Testis (tissue), 3 donors: Measurements from ENCODE around the gene HNRNPU. TPM values are rescaled to one million over a fixed set of nuclear protein-coding genes. Genes with fewer than 3 reads are reported as not detected.

ENCODE experiments used
- DNase-seq: peaks from one replicate; pipeline ENCODE4 v3.0.0-alpha.2; 2019
- H3K27ac ChIP-seq, 2 donors: fragments of 200-600 bp; sonication (generic); one replicate each; pipeline ENCODE4 v1.5.1; 2019
- H3K27me3 ChIP-seq: fragments of 200-600 bp; sonication (generic); one replicate; pipeline ENCODE4 v1.5.1; 2019
- H3K36me3 ChIP-seq: fragments of 200-600 bp; sonication (generic); one replicate; pipeline ENCODE4 v1.5.1; 2017; ENCODE audit warnings: low read depth; ENCODE audit errors: missing control alignments
- H3K4me1 ChIP-seq: fragments of 200-600 bp; sonication (generic); one replicate; pipeline ENCODE4 v1.5.1; 2019
- H3K4me3 ChIP-seq, 2 donors: fragments of 200-600 bp; sonication (generic); one replicate each; pipeline ENCODE4 v1.5.1; 2017 to 2019
- H3K9me3 ChIP-seq: fragments of 200-600 bp; sonication (generic); one replicate; pipeline ENCODE4 v1.5.1; 2017
- POLR2A ChIP-seq: fragments of 450-650 bp; IDR thresholded peaks from one replicate; pipeline ENCODE4 v1.6.1; 2017; ENCODE audit warnings: antibody characterized with exemption, mild to moderate bottlenecking, moderate library complexity
- WGBS, 2 donors: methylation state at CpG; one replicate each; pipeline ENCODE4 v1.1.5; 2018; 5-methylcytosine and 5-hydroxymethylcytosine counted together
- intact Hi-C: fragments of 100-400 bp; cut with DNase I; formaldehyde crosslinking; loops from one replicate; pipeline ENCODE4 v1.15.1; 2023; ENCODE audit warnings: low total_unique reads
- polyA plus RNA-seq: library from polyadenylated mRNA; stranded (reverse); fragments of 350-450 nt; fragmentation: Illumina TruSeq; extraction: RNeasy Lipid Tissue Mini Kit (QIAGEN cat#74804); gene quantifications from one replicate; pipeline ENCODE4 v1.2.3, GENCODE V29; 2014; ENCODE audit warnings: low read depth, low replicate concordance; ENCODE audit not compliant: insufficient read depth
- total RNA-seq, 2 donors: library from RNA; depleted of rRNA; stranded (reverse); fragments of >200 nt; gene quantifications; one replicate each; pipeline ENCODE4 v1.2.3, GENCODE V29; 2016
- TF ChIP-seq, protein P1 (sequence below), 3 experiments: fragments of 450-650 bp in 2 of 3; fragments of 200-600 bp in 1 of 3; sonication (generic) in 1 of 3; IDR thresholded peaks; one replicate each; pipeline ENCODE4 v1.5.1; 2016 to 2019; ENCODE audit warnings: antibody characterized with exemption in 3 of 3, mild to moderate bottlenecking in 2 of 3, moderate library complexity in 1 of 3

The HNRNPU gene
- total and polyA plus RNA-seq, 3 donors from 2014 or later: 303 to 467 (median 378) TPM

DNA sequence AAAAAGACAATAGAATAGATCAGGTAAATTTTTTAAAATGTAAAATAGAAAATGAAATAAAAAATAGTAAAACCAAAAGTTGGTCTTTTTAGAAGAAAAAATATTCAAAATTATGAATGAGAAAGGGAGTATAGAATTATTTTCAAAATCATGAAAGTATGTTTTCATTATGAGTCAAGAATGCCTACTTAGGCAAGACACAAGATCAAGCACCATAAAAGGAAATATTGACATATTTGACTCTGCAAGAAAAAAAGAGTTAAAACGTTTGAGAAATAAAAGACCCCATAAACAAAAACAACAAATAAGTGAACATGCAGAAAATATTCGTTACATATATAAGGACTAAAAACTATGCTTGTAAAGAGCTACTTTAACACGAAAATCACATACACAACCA, 33.7 kb downstream of the HNRNPU start:
- Histone ChIP-seq H3K27me3 (no peaks in the 10 kb centered on the region), H3K27ac (no peak overlapping the region), H3K4me3 (no peak overlapping the region), H3K36me3 (no peaks in the 10 kb centered on the region), H3K9me3 (no peaks in the 10 kb centered on the region), H3K4me1 (no peaks in the 10 kb centered on the region)
- 68 to 71% methylated on average over 3 of the region's 3 CpGs for WGBS, 2 donors
- TF ChIP-seq POLR2A: no peak
- TF ChIP-seq, protein P1, sequence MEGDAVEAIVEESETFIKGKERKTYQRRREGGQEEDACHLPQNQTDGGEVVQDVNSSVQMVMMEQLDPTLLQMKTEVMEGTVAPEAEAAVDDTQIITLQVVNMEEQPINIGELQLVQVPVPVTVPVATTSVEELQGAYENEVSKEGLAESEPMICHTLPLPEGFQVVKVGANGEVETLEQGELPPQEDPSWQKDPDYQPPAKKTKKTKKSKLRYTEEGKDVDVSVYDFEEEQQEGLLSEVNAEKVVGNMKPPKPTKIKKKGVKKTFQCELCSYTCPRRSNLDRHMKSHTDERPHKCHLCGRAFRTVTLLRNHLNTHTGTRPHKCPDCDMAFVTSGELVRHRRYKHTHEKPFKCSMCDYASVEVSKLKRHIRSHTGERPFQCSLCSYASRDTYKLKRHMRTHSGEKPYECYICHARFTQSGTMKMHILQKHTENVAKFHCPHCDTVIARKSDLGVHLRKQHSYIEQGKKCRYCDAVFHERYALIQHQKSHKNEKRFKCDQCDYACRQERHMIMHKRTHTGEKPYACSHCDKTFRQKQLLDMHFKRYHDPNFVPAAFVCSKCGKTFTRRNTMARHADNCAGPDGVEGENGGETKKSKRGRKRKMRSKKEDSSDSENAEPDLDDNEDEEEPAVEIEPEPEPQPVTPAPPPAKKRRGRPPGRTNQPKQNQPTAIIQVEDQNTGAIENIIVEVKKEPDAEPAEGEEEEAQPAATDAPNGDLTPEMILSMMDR (IDR thresholded peaks at IDR 0.05): no peak
- intact Hi-C loops: no loop called here
- no peak for DNase-seq

DNA sequence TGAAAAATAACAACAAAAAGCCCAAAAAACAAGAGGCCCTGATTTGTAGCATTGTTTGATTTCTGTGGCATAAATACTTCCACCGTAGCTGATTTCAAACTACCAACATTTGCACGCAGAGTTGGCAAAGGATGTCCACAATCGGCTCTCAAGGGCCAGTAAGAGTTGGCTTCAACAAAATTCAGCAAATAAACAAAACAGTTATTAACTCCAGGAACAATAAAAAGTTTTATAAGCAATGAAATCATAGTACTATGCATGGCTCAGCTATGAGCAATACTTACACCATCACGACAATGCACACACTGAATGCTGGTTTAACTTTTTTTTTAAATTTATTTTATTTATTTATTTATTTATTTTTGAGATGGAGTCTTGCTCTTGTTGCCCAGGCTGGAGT, 37.6 kb downstream of the HNRNPU start:
- Histone ChIP-seq H3K27me3 (no peaks in the 10 kb centered on the region), H3K4me3 (no peak overlapping the region), H3K4me1 (no peaks in the 10 kb centered on the region), H3K9me3 (no peaks in the 10 kb centered on the region), H3K36me3 (no peaks in the 10 kb centered on the region), H3K27ac (no peak overlapping the region)
- TF ChIP-seq POLR2A: no peak
- TF ChIP-seq, protein P1 (IDR thresholded peaks at IDR 0.05): no peak
- intact Hi-C loops: no loop called here
- WGBS, 2 donors: 86 to 88% methylated on average over 4 of the region's 4 CpGs
- no peak for DNase-seq

DNA sequence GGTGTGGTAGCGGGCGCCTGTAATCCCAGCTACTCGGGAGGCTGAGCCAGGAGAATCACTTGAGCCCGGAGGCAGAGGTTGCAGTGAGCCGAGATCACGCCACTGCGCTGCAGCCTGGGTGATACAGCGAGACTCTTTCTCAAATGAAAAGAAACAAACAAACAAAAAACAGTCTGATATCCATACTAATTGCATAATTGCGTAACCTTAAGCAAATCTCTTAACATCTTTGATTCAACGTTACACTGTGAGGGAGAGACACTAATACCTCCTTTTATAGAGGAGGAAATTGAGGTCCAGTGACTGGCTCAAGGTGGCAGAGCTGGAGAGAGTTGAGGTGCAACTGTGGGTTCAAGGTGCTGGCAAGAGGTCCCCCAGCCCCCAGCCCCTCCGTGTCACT, 41.5 kb downstream of the HNRNPU start:
- H3K4me1 ChIP-seq: no peaks in the 10 kb centered on the region
- H3K36me3 ChIP-seq: no peaks in the 10 kb centered on the region
- 84 to 91% methylated on average over 11 of the region's 11 CpGs for WGBS, 2 donors
- intact Hi-C loops: no loop called here
- H3K9me3 ChIP-seq: no peaks in the 10 kb centered on the region
- no peaks in the 10 kb centered on the region for H3K27me3 ChIP-seq
- DNase-seq: no peak
- TF ChIP-seq, protein P1 (IDR thresholded peaks at IDR 0.05): no peak
- TF ChIP-seq POLR2A: no peak
- H3K27ac ChIP-seq: no peak overlapping the region
- H3K4me3 ChIP-seq: no peak overlapping the region

DNA sequence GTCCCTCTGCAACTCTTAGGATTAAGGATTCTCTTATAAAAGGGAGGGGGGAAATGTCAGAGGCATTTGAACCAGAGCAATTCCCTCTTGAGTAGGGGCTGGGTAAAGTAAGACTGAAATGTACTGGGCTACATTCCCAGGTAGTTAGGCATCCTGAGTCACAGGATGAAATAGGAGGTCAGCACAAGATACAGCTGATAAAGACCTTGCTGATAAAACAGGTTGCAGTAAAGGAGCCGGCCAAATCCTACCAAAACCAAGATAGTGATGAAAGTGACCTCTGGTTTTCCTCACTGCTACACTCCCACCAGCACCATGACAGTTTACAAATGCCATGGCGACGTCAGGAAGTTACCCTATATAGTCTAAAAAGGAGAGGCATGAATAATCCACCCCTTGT, 43.2 kb downstream of the HNRNPU start:
- Histone ChIP-seq H3K27me3 (no peaks in the 10 kb centered on the region), H3K27ac (no peak overlapping the region), H3K9me3 (no peaks in the 10 kb centered on the region), H3K4me3 (no peak overlapping the region), H3K4me1 (no peaks in the 10 kb centered on the region), H3K36me3 (no peaks in the 10 kb centered on the region)
- intact Hi-C loops: no loop called here
- no peak for TF ChIP-seq POLR2A
- TF ChIP-seq, protein P1 (IDR thresholded peaks at IDR 0.05): no peak
- WGBS, 2 donors: 67 to 85% methylated on average over 3 of the region's 3 CpGs
- no peak for DNase-seq

DNA sequence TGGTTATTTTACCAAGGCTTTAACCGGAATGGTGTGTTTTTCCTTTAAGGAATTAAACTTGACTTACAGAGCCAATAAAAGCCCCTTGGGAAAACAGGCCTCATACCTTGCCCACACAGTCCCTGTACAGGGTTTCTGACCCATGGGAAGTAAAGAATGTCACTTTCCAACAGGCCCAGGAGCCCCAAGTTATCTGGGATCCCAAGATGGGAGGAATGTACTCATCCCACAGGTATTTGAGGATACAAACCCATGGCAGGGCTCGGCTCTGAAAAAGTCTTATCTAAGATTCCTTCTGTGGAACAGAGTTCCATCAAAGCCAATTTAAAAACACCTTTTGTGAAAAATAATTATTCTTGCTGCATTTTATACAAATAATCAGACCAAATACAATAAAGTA, 44.2 kb downstream of the HNRNPU start:
- intact Hi-C loops: no loop called here
- Histone ChIP-seq H3K36me3 (no peaks in the 10 kb centered on the region), H3K9me3 (no peaks in the 10 kb centered on the region), H3K4me1 (no peaks in the 10 kb centered on the region), H3K27me3 (no peaks in the 10 kb centered on the region), H3K27ac (no peak overlapping the region), H3K4me3 (no peak overlapping the region)
- no peak for DNase-seq
- 58 to 71% methylated on average over 2 of the region's 2 CpGs for WGBS, 2 donors
- TF ChIP-seq, protein P1 (IDR thresholded peaks at IDR 0.05): no peak
- TF ChIP-seq POLR2A: no peak
